K562 (cell line): ENCODE data around the gene UQCRHL. TPM values are rescaled to one million over a fixed set of nuclear protein-coding genes. Genes with fewer than 3 reads are reported as not detected.

Experiments
- CHD7 ChIP-seq: fragments of 200-600 bp; sonication (generic); IDR thresholded peaks from one replicate; pipeline ENCODE4 v1.6.1; 2012; ENCODE audit warnings: mild to moderate bottlenecking, low read depth, low read length, inconsistent platforms
- CTCFL ChIP-seq: IDR thresholded peaks from 2 replicates; pipeline ENCODE4 v1.6.1; 2011; ENCODE audit warnings: borderline replicate concordance, low read depth, mild to moderate bottlenecking, moderate library complexity, low read length; ENCODE audit not compliant: insufficient read depth, poor library complexity, severe bottlenecking
- EZH2 ChIP-seq: IDR thresholded peaks from 2 replicates; pipeline ENCODE4 v1.6.1; 2012; ENCODE audit warnings: low read depth, mild to moderate bottlenecking, inconsistent platforms, low read length, borderline replicate concordance
- GATAD2A ChIP-seq: fragments of 450-650 bp; IDR thresholded peaks from 2 replicates; pipeline ENCODE4 v1.6.1; 2017
- NFIC ChIP-seq: fragments of 450-650 bp; IDR thresholded peaks from 2 replicates; pipeline ENCODE4 v1.6.1; 2017; ENCODE audit warnings: mild to moderate bottlenecking, inconsistent platforms
- TFAP4 ChIP-seq: sonication (generic); formaldehyde crosslinking; IDR thresholded peaks from 2 replicates; pipeline ENCODE4 v1.8.0; 2022; ENCODE audit warnings: missing genetic modification reagents, mild to moderate bottlenecking, moderate library complexity, borderline replicate concordance
- ZNF609 ChIP-seq: sonication (generic); formaldehyde crosslinking; IDR thresholded peaks from 2 replicates; pipeline ENCODE4 v1.8.1; 2023; ENCODE audit warnings: missing genetic modification reagents, mild to moderate bottlenecking, borderline replicate concordance
- polyA plus RNA-seq, 8 experiments: library from polyadenylated mRNA; depleted of rRNA in 4 of 8; stranded (reverse) in 5 of 8; unstranded in 3 of 8; fragments of >200 nt; fragmentation: Nextera tagmentation in 2 of 8; fragmentation: Illumina TruSeq in 1 of 8; extraction: Ambion mirVana in 2 of 8; extraction: Trizol in 1 of 8; gene quantifications; 2 replicates each; pipeline versions ENCODE4 v1.2.1 to v1.2.3, GENCODE V29; 2011 to 2014; ENCODE audit warnings: inconsistent platforms in 1 of 8, missing spikeins in 1 of 8
- total RNA-seq, 7 experiments: library from RNA; depleted of rRNA in 6 of 7; stranded (reverse); fragments of >200 nt in 6 of 7; fragmentation: Illumina TruSeq in 2 of 7; extraction: Trizol in 2 of 7; gene quantifications; 2 replicates each; pipeline versions ENCODE4 v1.2.1 to v1.2.3, GENCODE V29; 2011 to 2021; ENCODE audit warnings: low replicate concordance in 1 of 7

The UQCRHL gene
- total and polyA plus RNA-seq, 9 of the 15 experiments (the other 6 are each of a cell fraction or from before 2014, with no cell fraction given) = 5.1 to 41.3 (median 21.8) TPM

GRCh38 chr1:15833069-15833679 is 25.7 kb upstream of the UQCRHL start (continued):
- TF ChIP-seq EZH2 (no peak), TFAP4 (CRISPR knock-in tag) (peak; percentile 55; the same call in 1 of the 2 replicates), NFIC (0 out of 2 replicates have a peak, but pooled peaks have one; percentile 31), CTCFL (no peak), GATAD2A (no peak), CHD7 (no peak), ZNF609 (CRISPR knock-in tag) (no peak)
